Stimulated activated CD8-positive, alpha-beta memory T cell treated with anti-CD3 and anti-CD28 coated beads, Interleukin-15, amount 100 ng/mL, for 24 hours (primary cell): Measurements from ENCODE around the gene OPRM1.
"Not testable (repeated sequence)": the region's sequence is repeated elsewhere in the genome, so short reads cannot be mapped to it uniquely, and the experiment has no call there.

ENCODE experiments used
- DNase-seq: peaks from one replicate; pipeline ENCODE4 v3.0.0-alpha.2; 2020; ENCODE audit warnings: low read depth

OPRM1 gene

DNA sequence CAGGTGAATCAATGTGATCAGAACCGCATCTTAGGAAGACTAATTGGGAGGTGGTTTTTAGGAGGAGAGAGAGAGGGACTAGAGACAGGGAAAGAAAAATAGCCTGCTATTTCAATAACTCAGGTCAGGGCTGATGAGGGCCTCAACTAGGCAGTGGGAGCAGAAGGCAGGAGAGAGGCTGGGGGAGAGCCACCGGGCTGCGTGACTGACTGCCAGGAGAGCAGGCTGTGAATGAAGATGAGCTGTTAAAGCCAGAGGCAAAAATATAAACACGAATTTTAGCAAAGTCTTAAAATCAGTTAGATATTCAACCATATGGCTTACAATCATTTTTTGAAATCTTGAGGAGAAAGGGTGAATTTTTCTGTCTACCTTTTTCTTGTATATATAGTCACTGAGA lies 168.0 kb downstream of the OPRM1 start:
- no peak for DNase-seq

DNA sequence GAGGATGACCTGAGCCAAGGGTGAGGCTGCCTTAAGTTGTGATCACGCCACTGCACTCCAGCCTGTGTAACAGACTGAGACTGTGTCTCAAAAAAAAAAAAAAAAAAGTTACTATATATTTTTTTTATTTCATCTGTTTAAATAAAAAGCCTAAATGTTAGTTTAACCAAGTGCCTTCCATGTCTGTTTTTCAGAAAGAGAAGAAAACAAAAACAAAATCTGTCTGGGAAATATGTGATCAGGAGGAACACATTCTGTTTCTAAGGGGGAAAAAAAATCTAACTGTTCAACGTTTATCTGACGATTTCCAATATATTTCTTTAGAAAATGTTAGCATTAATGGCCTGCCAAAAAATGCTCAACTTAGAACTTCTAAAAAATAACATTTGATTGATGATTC lies 170.5 kb downstream of the OPRM1 start:
- DNase-seq, result no peak

DNA sequence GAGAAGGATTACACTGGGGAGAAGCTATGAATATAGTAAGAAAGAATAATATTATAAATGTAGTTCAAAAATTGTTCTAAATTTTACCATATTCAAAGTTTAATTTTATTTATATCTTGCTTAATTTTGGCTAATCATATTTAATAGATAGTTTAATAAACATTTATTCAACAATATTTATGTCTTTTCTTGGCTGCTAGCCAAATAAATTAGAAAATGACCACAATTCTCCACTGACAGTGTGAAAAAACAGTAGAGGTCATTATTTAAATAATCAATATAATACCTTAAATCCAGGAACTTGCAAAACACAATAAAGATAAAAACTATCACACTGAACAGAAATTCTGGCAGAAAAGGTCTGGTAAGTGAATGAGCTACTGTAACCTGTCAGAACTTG lies 171.6 kb downstream of the OPRM1 start:
- DNase-seq, result no peak

DNA sequence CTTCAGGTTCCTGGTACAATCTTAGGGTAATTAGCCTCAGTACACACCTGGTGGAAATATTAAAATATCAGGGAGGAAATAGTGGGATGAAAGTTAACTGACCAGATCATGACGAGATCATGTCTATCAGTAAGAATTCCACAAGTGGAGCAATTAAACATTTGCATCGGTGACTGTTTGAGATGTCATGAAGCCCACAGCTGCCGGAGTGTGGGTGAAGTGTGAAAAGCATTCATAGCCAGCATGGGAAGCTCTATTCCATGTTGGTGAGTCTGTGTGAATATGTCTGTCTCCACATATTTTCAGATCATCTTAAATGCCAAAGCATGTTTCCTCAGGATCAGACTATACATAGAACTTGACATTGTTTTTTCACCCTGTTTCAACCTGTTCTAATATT lies 174.7 kb downstream of the OPRM1 start:
- DNase-seq, result no peak

DNA sequence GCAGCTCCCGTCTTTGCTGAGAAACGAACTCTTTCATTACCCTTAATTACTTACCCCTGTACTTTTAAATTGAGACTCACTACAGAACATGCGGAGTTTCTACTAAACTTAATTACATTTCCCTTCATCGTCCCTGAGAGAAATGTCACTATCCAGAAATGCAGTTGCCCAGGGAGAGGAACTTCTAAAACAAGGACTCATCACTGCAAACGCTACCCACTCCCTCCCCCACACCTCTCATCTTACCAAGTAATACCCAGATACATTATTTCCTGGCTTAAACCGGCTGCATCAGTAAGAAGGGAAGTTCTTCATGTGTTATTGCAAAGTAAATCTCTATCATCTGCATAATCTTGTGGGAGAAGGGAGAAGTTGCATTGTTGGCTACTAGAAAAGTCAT lies 179.3 kb downstream of the OPRM1 start:
- DNase-seq, result no peak

DNA sequence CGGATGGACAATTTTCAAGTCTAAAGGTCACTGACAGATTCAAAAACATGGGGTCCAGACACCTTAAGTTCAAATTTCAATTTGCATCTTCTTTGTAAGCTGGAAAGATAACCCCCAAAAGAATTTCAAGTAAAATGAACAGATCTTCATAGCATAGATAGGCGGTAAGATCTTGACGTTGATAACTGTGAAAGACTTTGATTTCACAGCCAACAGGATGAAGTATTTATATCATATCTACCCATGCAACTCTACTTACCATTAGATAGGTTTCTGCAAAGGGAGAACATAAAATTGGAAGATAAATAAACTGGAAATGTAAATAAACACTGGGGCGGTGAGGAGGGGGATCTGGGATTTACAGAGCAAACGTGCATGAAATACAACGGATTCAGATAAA lies 179.7 kb downstream of the OPRM1 start:
- DNase-seq, result no peak

DNA sequence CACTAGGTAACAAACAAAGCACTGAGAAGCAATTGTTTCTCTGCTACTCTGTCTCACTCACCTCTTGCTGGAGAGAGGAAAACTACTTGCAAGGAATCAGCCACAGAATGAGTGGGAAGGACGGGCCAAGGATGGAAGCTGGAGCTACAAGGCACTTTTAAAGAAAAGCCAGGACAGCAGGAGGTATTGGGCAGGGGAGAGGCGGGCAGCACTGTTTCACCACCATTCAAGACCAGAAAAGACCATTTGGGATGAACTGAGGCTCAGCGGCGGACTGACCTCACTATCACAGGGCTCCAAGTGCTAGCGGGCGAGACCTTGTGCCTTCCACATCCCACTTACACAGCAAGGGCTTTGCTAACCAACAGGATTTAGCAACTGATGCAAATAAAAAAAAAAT lies 180.2 kb downstream of the OPRM1 start:
- no peak for DNase-seq

DNA sequence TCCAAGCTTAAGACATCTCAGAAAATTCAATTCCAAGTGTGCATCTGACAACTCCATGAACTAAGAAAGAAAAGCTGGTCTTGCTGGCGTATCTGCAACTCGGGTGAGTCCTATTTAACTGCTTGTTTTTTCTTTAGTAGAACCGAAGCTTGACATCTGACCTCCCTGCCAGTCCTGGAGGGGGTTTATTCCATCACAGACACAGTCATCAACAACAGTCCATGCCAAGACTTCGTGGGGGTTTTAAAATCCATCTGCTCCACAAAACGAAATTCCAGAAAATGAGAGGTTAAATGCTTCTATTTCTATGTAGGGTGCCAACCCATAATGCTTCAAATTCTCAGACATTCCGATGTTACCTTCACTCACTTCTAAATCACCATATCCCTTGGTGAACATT lies 183.7 kb downstream of the OPRM1 start:
- DNase-seq, result no peak

DNA sequence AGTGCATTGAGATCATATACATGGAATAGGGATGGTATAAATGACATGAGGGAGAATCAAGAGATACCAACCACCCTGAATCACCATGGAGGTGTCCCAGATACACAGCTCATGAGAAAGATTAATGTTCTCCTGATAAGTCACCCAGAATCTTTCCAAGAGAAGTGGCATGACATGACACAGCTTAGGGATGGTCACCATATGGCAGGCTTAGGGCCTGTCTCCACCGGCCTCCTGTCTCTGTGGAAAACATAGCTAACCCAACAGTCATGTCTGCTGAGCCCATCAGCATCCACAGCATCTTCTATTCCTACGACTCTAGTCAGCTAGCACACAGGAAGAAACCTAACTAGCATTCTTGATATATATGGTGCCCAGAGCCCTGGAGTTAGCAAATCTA lies 184.3 kb downstream of the OPRM1 start:
- DNase-seq, result no peak

DNA sequence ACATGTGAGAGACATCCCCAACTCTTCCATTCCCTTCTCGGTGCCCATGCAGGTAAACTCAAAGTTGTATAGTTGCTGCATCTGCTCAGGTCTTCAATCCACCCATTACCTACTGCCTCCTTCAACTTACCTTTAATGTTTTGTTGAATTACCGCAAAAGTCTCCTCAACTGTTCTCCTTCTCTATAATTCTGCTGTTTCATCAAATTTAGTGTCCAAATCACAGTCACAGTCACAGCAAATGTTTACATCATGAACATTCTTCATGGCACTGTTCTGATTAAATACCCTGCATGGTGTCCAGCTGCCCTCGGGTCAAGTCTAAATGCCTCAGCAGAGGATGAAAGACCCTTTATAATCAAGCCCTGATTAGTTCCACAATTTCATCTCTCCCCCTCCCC lies 187.4 kb downstream of the OPRM1 start:
- no peak for DNase-seq

DNA sequence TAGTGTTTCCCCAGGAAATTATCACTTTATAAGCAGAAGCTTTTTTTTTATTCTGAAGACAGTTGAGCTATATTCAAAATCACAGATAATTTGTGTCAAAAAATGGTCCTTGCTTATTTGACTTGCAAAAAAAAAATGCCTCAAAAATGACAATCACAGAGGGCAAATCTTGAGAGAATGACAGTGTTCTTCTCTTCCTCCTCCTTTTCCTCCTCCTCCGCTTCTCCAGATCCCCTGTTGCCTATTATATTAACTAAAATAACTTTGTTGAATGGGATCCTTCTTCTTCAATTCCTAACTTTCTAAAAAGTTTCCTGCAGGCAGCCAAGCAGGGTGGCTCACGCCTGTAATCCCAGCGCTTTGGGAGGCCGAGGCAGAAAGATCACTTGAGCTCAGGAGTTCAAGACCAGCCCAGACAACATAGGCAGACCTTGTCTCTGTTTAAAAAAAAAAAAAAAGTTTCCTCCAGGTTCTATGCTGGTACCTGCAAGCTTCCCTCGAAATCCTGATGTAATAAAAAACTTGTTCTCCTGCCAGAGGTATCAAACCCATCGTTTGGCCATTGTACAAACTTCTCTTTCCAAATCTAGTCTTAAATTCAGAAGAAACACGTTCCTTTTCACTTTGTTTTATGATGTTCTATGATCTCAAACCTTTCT lies 189.0 kb downstream of the OPRM1 start:
- no peak for DNase-seq

DNA sequence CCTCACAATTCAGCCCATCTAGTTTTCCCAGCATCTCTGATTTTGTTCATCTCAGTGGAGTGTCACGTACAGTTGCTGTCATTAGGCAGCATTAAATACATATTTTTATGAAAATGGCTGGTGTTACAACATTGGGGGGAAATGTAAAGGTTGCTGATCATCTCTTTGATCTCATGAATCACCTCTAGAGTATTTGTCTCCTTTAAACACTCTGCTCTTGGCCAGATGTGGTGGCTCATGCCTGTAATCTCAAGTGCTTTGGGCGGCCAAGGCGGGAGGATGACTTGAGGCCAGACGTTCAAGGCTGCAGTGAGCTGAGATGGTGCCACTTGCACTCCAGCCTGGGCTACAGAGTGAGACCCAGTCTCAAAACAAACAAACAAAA lies 189.5 kb downstream of the OPRM1 start:
- no peak for DNase-seq

DNA sequence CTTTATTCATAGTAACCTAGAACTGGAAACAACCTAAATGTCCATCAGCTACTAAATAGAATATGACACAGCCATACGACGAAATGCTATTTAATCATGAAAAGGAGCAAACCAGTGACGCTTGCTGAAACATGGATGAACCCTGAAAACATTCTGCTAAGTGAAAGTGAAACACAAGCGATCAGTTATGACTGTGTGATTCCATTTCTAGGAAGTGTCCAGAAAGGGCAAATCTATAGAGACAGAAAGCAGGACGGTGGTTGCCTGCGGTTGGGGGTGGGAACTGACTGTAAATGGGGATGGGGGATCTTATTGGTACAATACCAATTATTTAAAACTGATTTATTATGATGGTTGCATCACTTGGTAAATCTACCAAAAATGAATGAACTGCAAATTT lies 190.7 kb downstream of the OPRM1 start:
- no peak for DNase-seq

DNA sequence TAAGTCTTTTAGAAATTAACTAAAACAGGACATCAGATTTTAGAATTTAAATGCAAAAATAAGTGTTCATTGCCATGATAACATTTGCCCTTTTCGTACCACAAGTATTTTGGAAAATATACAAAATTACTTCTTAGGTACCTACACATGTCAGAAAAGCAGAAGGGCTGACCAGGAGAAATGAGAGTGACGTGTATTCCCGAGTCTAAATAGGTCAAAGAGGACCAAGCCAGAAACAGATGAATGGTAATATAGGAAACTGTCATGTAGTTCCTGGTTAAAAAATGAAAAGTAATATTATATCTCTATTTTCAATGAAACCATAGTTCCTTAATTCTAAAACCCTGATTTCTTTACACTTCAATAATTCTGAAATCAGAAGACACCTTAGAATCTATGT lies 191.4 kb downstream of the OPRM1 start:
- DNase-seq, result no peak

DNA sequence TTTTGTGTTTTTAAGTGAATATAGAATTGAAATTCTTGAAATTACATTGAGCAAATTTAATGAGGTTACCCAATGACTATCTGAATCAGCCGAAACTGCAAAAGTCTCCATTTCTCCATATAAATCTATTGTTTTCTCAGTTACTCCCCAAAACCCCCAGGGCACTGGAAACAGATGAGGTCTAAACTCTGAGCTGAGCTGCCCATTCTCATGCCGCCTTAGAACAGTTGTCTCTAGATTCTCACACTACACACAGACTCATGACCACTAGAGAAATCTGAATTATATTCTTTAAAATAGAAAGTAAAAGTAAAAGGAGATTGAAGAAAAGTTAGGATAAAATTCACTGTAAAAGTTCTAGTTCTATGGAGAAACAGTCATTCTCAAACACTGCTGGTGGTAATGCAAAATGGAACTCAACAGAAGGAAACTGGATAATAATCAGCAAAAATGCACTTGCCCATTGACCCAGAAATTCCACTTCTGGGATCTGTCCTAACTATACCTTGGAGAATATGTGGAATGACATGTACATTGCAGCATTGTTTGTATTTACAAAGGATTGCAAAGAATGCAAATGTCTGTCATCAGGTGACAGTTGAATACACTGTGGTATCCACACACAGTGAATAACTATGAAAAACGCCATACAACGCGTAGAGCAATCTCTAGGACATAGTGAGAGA lies 192.0 kb downstream of the OPRM1 start:
- no peak for DNase-seq

DNA sequence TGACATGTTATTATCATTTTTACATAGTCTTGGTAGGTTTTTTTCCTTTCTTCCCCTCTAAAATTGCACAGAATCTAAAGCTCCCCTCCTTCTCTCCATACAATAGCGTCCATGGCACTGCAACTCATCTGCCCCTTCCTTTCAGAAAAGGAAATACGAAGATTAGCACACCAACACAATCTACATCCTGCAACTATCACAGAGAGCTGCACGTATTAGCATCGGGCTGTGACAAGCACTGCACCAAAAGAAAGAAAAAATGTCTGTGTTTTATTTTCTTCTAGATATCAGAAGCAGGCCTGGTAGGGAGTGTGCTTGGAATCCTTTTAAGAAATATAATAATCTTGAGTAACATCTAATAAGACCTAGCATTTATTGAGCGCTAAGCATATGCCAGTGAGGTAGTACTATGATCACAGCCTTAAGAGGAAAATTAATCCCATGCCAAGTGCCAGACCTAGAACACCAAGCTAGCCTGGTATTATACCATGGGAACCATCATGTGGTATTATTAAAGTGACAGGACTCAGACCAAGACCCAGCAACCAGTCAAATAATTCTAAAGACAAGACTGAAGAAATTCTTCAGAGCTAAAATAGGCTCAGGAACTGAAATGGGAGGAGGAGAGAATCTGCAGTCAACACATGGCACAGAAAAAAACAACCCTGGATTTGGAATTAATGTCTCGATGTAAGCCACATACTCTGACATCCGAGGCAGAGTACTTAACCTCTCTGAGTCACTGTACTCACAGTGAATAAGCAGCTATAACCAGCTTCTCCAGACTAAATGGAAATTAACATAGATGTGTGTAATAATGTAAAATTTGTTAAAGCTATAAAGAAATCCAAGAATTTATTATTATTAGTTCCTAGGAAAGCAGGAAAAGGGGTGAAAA lies 193.2 kb downstream of the OPRM1 start:
- DNase-seq, result no peak

DNA sequence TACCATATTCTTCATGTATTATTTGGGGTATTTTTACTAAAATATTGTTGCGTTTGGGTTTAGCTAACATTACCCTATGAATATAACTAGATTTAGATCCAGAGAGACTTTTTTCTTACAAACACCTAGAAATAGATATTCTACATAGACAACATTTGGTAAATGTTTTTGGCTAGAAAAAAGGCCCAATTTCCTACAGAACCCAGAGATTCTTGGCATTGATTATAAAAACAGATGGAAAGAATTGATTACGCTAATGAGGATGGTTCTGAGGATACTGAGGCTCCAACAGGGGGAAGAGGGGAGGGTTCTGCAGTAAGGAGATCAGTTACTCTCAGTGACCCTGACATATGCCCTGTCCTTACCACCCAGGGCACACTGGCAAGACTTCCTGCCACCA lies 194.3 kb downstream of the OPRM1 start:
- DNase-seq, result no peak

DNA sequence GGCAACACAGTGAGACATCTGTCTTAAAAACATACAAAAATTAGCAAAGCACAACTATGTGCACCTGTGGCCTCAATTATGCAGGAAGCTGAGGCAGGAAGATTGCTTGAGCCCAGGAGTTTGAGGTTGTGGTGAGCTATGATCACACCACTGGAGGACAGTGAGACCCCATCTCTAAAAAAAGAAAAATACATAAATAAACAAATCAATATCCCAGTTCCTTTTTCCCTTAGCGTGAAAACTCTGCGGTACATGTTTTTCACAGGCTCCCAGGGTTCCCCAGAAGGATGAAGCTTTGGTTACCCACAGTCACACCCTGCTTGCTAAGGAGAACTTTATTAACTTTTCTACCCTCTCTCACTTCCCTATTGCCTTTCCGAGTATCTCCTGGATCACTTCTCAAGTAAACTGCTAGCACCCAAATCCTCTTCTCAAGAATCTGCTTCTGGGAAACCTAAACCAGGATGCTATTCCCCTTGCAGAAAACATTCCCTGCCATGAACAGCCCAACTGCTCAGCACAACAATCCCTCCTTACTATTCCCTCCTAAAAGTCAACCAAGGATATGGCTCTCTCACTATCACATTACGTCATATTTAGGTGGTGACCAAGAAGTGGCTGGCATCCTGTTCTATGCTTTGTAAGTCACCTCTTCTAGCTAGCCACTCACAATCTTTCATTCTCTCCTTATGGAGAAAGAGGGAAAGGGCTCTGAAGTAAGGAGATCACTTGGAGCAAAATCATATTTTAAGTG lies 195.2 kb downstream of the OPRM1 start:
- no peak for DNase-seq

DNA sequence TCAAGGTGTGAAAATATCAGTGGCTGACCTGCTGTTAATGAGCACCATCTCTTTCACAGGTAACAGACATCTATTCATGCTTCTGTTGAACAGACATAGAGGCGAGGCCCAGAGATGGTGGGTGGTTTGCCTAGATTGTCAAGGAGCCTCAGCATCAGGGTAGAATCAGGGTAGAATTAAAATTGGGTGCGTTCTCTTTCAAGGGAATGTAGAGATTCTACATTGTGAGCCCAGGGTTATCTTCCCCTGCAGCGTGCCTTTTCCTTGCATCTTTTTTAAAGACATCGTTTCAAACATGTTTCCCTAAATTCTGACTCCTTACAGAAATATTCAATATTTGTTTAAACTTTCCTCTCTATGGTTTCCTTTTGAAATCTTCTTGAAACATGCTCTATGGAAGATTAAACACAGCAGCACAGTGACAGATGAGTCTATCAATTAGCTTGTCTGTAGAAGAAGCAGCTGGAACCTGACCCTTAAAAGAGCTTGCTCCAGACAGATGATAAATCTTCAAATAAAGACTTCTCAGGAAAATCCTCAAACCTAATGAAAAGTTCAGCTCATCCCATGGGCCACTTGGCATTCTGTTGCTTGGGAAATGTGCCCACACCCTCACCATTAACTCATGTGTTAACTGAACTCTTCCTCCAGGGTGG lies 197.7 kb downstream of the OPRM1 start:
- no peak for DNase-seq

DNA sequence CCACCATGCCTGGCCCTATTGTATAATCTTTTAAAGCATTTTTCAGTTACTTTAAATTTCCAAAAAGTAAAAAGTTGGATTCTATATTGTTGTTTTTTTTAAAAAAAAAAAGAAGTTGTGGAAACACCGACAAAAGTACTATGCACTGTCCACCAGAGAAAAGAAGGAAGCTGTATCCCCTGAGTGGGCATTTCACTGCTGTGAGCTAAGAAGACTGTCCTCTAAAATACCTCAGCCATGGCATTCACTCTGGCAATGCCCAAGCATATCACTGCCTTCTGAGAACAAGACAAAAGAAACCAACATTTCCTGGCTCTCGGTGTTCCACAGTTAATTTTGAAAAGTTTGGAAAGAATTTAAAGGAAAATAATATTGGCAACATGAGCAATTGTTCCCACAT lies 199.8 kb downstream of the OPRM1 start:
- DNase-seq, result no peak

DNA sequence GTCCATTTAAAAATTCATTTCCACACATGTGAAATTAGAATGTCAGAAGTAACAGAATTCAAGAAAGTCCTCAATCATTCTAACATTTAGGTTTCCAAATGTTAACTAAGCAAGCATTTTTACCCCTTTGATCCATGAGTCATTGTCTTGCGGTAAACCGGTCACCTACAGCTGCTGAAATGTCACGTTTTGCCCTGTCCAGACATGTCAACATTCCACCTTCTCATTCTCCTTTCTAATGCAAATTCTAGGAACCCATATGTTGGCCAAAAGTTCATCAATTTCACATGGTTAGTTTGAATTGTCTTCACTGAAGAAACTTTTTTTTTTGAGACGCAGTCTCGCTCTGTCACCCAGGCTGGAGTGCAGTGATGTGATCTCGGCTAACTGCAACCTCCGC lies 200.4 kb downstream of the OPRM1 start:
- no peak for DNase-seq

DNA sequence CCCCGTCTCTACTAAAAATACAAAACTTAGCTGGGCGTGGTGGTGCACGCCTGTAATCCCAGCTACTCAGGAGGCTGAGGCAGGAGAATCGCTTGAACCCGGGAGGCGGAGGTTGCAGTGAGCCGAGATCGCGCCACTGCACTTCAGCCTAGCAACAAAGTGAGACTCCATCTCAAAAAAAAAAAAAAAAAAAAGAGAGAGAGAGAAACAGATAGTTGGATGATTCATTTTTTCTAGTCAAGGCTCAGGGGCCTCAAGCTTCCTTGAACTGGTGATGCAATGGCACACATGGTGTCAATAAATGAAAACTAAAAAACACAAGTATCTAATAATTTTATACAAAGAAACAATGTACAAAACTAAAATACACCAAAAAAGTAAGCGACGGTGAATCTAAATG lies 202.0 kb downstream of the OPRM1 start:
- not testable (repeated sequence) for DNase-seq
